ENCODE data around the gene TPD52L2. TPM values are rescaled to one million over a fixed set of nuclear protein-coding genes. Genes with fewer than 3 reads are reported as not detected.
"Not testable (repeated sequence)": the region's sequence is repeated elsewhere in the genome, so short reads cannot be mapped to it uniquely, and the experiment has no call there.

Gene TPD52L2
- total RNA-seq, 1 donor from 2014 or later = 161 TPM

DNA sequence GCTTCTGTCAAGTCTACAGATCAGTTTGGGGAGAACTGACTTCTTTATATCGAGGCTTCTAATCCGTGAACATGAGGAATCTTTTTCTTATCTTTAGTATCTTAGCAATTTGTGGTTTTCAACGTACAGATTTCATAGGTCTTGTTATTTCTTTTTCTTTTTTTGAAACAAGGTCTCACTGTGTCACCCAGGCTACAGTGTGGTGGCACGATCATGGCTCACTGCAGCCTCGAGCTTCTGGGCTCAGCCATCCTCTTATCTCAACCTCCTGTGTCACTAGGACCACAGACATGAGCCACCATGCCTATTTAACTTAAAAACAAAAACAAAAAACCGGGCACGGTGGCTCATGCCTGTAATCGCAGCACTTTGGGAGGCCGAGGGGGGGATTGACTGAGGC is 59.2 kb downstream of the TPD52L2 start:
- H3K36me3 ChIP-seq = peaks cover 14 to 18% of the 10 kb centered on the region in 2 donors
- no peak for DNase-seq (ENCODE audit: low spot score in 2 of 2)

DNA sequence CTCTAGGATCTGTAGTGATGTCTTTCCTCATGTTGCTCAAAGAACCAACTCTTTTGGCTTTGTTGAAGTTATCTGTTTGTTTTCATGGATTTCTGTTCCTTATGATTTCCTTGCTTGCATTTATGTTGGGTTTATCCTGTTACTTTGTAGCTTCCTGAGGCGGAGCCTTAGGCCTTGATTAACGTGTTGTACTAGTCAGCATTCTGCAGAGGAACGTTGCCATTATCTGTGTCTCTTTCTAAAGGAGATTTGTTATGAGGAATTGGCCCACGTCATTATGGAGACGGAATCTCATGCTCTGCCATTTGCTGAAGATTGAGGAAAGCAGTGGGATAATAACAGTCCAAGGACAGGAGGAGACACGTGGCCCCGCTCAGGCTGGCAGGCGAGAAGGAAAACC is 61.2 kb downstream of the TPD52L2 start:
- TF ChIP-seq, protein P1, sequence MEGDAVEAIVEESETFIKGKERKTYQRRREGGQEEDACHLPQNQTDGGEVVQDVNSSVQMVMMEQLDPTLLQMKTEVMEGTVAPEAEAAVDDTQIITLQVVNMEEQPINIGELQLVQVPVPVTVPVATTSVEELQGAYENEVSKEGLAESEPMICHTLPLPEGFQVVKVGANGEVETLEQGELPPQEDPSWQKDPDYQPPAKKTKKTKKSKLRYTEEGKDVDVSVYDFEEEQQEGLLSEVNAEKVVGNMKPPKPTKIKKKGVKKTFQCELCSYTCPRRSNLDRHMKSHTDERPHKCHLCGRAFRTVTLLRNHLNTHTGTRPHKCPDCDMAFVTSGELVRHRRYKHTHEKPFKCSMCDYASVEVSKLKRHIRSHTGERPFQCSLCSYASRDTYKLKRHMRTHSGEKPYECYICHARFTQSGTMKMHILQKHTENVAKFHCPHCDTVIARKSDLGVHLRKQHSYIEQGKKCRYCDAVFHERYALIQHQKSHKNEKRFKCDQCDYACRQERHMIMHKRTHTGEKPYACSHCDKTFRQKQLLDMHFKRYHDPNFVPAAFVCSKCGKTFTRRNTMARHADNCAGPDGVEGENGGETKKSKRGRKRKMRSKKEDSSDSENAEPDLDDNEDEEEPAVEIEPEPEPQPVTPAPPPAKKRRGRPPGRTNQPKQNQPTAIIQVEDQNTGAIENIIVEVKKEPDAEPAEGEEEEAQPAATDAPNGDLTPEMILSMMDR (IDR thresholded peaks at IDR 0.05) = no peak
- no peak overlapping the region for H3K27ac ChIP-seq
- no peak for DNase-seq (ENCODE audit: low spot score in 2 of 2)
- peaks cover 0 to 5% of the 10 kb centered on the region in 2 donors for H3K4me1 ChIP-seq
- H3K36me3 ChIP-seq = peaks cover 35 to 38% of the 10 kb centered on the region in 2 donors
- intact Hi-C loops (cut with DNase I) = no loop called here
- no peaks in the 10 kb centered on the region for H3K9me3 ChIP-seq
- H3K4me3 ChIP-seq = no peak overlapping the region
- H3K27me3 ChIP-seq = no peaks in the 10 kb centered on the region

More for the DNA sequence above, 59.2 kb downstream of the TPD52L2 start:
- Histone ChIP-seq H3K4me1 (peaks cover 0 to 5% of the 10 kb centered on the region in 2 donors), H3K27me3 (no peaks in the 10 kb centered on the region), H3K27ac (no peak overlapping the region), H3K9me3 (no peaks in the 10 kb centered on the region), H3K4me3 (no peak overlapping the region)
- intact Hi-C loops (cut with DNase I) = no loop called here
- TF ChIP-seq, protein P1 (IDR thresholded peaks at IDR 0.05) = no peak

DNA sequence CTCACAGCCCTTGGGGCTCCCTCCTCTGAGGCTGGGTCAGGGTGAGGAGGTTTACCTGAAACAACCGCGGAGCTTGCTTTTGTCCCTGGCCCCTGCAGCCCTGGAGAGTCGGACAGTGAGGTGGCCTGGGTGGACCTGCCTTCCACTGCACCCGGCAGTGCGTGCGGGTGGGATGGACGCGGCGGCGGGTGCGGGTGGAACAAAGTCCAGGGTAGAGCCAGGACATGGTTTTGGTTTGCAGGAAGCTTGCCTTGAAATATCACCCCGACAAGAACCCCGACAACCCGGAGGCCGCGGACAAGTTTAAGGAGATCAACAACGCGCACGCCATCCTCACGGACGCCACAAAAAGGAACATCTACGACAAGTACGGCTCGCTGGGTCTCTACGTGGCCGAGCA is 64.0 kb downstream of the TPD52L2 start:
- Histone ChIP-seq H3K27ac (no peak overlapping the region), H3K9me3 (no peaks in the 10 kb centered on the region), H3K27me3 (no peaks in the 10 kb centered on the region), H3K4me1 (peaks cover 0 to 5% of the 10 kb centered on the region in 2 donors), H3K36me3 (peaks cover 53 to 54% of the 10 kb centered on the region in 2 donors), H3K4me3 (no peak overlapping the region)
- intact Hi-C loops (cut with DNase I) = no loop called here
- no peak for DNase-seq (ENCODE audit: low spot score in 2 of 2)
- TF ChIP-seq, protein P1 (IDR thresholded peaks at IDR 0.05) = no peak

DNA sequence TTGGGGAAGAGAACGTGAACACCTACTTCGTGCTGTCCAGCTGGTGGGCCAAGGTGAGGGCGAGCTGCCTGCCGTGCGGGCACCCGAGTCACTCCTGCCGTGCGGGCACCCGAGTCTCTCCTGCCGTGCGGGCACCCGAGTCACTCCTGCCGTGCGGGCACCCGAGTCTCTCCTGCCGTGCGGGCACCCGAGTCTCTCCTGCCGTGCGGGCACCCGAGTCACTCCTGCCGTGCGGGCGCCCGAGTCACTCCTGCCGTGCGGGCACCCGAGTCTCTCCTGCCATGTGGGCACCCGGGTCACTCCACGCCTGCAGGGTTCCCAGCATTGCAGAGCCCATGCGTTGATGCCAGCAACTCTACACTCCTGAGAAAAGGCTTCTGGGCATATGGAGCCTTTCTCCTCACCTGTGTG is 64.4 kb downstream of the TPD52L2 start:
- peaks cover 53 to 54% of the 10 kb centered on the region in 2 donors for H3K36me3 ChIP-seq

GRCh38 chr20:63930971-63931553 is 66.0 kb downstream of the TPD52L2 start:
- H3K36me3 ChIP-seq = peaks cover 63 to 69% of the 10 kb centered on the region in 2 donors
- intact Hi-C loops (cut with DNase I) = no loop called here
- H3K27me3 ChIP-seq = no peaks in the 10 kb centered on the region
- no peak for DNase-seq (ENCODE audit: low spot score in 2 of 2)
- H3K4me1 ChIP-seq = no peaks in the 10 kb centered on the region
- H3K4me3 ChIP-seq = no peak overlapping the region
- H3K9me3 ChIP-seq = no peaks in the 10 kb centered on the region
- TF ChIP-seq, protein P1 (IDR thresholded peaks at IDR 0.05) = no peak
- H3K27ac ChIP-seq = no peak overlapping the region

More for the DNA sequence above, 64.4 kb downstream of the TPD52L2 start:
- H3K4me1 ChIP-seq; H3K9me3 ChIP-seq; intact Hi-C loops (cut with DNase I); H3K27me3 ChIP-seq; H3K27ac ChIP-seq; H3K4me3 ChIP-seq; DNase-seq (ENCODE audit: low spot score in 2 of 2): not testable (repeated sequence)

- intact Hi-C loops (cut with DNase I) = no loop called here
These were observed 66.7 kb downstream of the TPD52L2 start for GRCh38 chr20:63931735-63932134.

More at GRCh38 chr20:63931735-63932134, 66.7 kb downstream of the TPD52L2 start:
- Histone ChIP-seq H3K4me3 (no peak overlapping the region), H3K27ac (no peak overlapping the region), H3K4me1 (no peaks in the 10 kb centered on the region), H3K36me3 (peaks cover 63 to 74% of the 10 kb centered on the region in 2 donors), H3K27me3 (no peaks in the 10 kb centered on the region), H3K9me3 (no peaks in the 10 kb centered on the region)
- DNase-seq (ENCODE audit: low spot score in 2 of 2) = no peak
- TF ChIP-seq, protein P1 (IDR thresholded peaks at IDR 0.05) = no peak
